Measurements from ENCODE around the gene YARS2. TPM values are rescaled to one million over a fixed set of nuclear protein-coding genes. Genes with fewer than 3 reads are reported as not detected.
"Not testable (repeated sequence)": the region's sequence is repeated elsewhere in the genome, so short reads cannot be mapped to it uniquely, and the experiment has no call there.

Gene YARS2
- total and polyA plus RNA-seq, 2 of the 13 experiments (the other 11 are each of a cell fraction or from before 2014, with no cell fraction given), result 17.9 to 39.6 TPM

GRCh38 chr12:32726286-32726685, 29.4 kb downstream of the YARS2 start (continued):
- TF ChIP-seq ZNF770 (CRISPR knock-in tag; IDR thresholded peaks at IDR 0.05) (no peak), ZNF414 (CRISPR knock-in tag; IDR thresholded peaks at IDR 0.05) (no peak)

GRCh38 chr12:32725308-32725707, 30.4 kb downstream of the YARS2 start:
- ATAC-seq; H2AFZ ChIP-seq (ENCODE audit: low read length); POLR2A ChIA-PET; CTCF ChIA-PET (ENCODE audit: low intra/inter-chr PET ratio, low total read pairs); H3K79me2 ChIP-seq (ENCODE audit: insufficient read depth, low read length); H3K4me3 ChIP-seq (replicated peaks in 1 of 3; ENCODE audit: insufficient read depth in 1 of 3, low read depth in 2 of 3, low read length in 3 of 3); H3K27me3 ChIP-seq (ENCODE audit: control insufficient read depth in 1 of 2, insufficient read depth in 2 of 2, low read length in 2 of 2); intact Hi-C loops (cut with micrococcal nuclease; ENCODE audit: unreplicated experiment); H3K27ac ChIP-seq (ENCODE audit: extremely low read length, insufficient read depth, low read length); H3K9ac ChIP-seq (ENCODE audit: insufficient read depth, low read depth, low read length); DNase-seq (ENCODE audit: low spot score); H4K20me1 ChIP-seq (ENCODE audit: insufficient read depth, low read length); H3K9me3 ChIP-seq (ENCODE audit: low read length); BruUV-seq (replicated peaks); H3K4me1 ChIP-seq (ENCODE audit: insufficient read depth, low read length); in situ Hi-C loops (cut with HindIII; ENCODE audit: extremely low pct_ligation_motif_present, low pct_unique_long_range_greater_than_20kb); H3K4me2 ChIP-seq (ENCODE audit: low read depth, low read length): not testable (repeated sequence)
- peak; percentile 36 for FAIRE-seq
- 99% methylated on average over 3 of the region's 3 CpGs for WGBS (ENCODE audit: low lambda C conversion rate)
- peaks cover 3 to 43% of the 10 kb centered on the region in 2 experiments for H3K36me3 ChIP-seq (replicated peaks in 1 of 2; ENCODE audit: control insufficient read depth in 1 of 2, insufficient read depth in 2 of 2, low read length in 2 of 2)

- Histone ChIP-seq H3K27ac (ENCODE audit: extremely low read length, insufficient read depth, low read length) (no peak overlapping the region), H3K4me1 (ENCODE audit: insufficient read depth, low read length) (no peaks in the 10 kb centered on the region), H3K4me3 (replicated peaks in 1 of 3; ENCODE audit: insufficient read depth in 1 of 3, low read depth in 2 of 3, low read length in 3 of 3) (no peak overlapping the region), H3K36me3 (replicated peaks in 1 of 2; ENCODE audit: control insufficient read depth in 1 of 2, insufficient read depth in 2 of 2, low read length in 2 of 2) (peaks cover 4 to 45% of the 10 kb centered on the region in 2 experiments; a peak in 4 of 5 replicates), H3K9ac (ENCODE audit: insufficient read depth, low read depth, low read length) (no peak overlapping the region), H3K27me3 (ENCODE audit: control insufficient read depth in 1 of 2, insufficient read depth in 2 of 2, low read length in 2 of 2) (no peaks in the 10 kb centered on the region), H2AFZ (ENCODE audit: low read length) (no peak overlapping the region), H3K9me3 (ENCODE audit: low read length) (no peaks in the 10 kb centered on the region), H3K79me2 (ENCODE audit: insufficient read depth, low read length) (no peaks in the 10 kb centered on the region), H3K4me2 (ENCODE audit: low read depth, low read length) (no peak overlapping the region), H4K20me1 (ENCODE audit: insufficient read depth, low read length) (no peaks in the 10 kb centered on the region; the same call in 1 of the 2 replicates)
- BruUV-seq (replicated peaks), result no TSS peak
- ChIA-PET POLR2A (no interaction called here), CTCF (ENCODE audit: low intra/inter-chr PET ratio, low total read pairs) (no interaction called here)
- in situ Hi-C loops (cut with HindIII; ENCODE audit: extremely low pct_ligation_motif_present, low pct_unique_long_range_greater_than_20kb), result no loop called here
- no peak for ATAC-seq
- DNase-seq (ENCODE audit: low spot score), result no peak
- intact Hi-C loops (cut with micrococcal nuclease; ENCODE audit: unreplicated experiment), result no loop called here
- no peak for FAIRE-seq
- WGBS (ENCODE audit: low lambda C conversion rate), result 98% methylated on average over 2 of the region's 2 CpGs
- TF ChIP-seq NBN (conservative IDR thresholded peaks at IDR 0.05), result no peak
- no peak for TF ChIP-seq NFE2 (CRISPR knock-in tag; IDR thresholded peaks at IDR 0.05)
- no peak for TF ChIP-seq ZNF3 (CRISPR knock-in tag; IDR thresholded peaks at IDR 0.05)
- no peak for TF ChIP-seq KDM5A (IDR thresholded peaks at IDR 0.05; ENCODE audit: borderline replicate concordance, low read length)
- TF ChIP-seq ZBTB34 (CRISPR knock-in tag; IDR thresholded peaks at IDR 0.05), result no peak
- TF ChIP-seq CREBL2 (CRISPR knock-in tag; IDR thresholded peaks at IDR 0.05; ENCODE audit: borderline replicate concordance), result no peak
- TF ChIP-seq HNRNPH1 (optimal IDR thresholded peaks at IDR 0.05; ENCODE audit: low read depth, low read length), result no peak
- TF ChIP-seq ZMYM2 (CRISPR knock-in tag; IDR thresholded peaks at IDR 0.05), result no peak
Observed at GRCh38 chr12:32718926-32719325, 36.8 kb downstream of the YARS2 start.

Measured in HepG2 (cell line).